HG02759 (cell line): ENCODE results near the gene IL15.

ENCODE experiments used
- ATAC-seq: cut with Tn5 transposase; IDR thresholded peaks from one replicate; pipeline ENCODE4 v1.9.1; 2021; ENCODE audit warnings: mild to moderate bottlenecking, moderate library complexity; ENCODE audit not compliant: unreplicated experiment

IL15 gene

DNA sequence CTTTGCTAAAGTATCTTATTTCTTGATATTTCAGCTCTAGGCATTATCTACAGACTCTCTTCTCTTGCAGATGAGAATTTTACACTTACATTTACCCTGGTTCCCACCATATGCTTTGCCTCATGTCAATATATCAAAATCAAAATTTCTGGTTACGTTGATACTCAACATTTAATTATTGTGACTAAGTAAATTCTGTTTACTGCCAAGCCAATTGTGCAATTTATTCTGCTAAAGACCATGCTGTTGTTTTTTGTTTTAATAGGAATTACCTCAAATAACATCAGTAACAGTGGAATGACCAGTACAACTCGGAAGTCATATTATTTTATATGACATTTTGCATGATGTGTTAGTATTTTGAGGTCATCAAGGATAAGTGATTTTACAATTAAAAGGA is 125.5 kb downstream of the IL15 start:
- ATAC-seq = no peak

DNA sequence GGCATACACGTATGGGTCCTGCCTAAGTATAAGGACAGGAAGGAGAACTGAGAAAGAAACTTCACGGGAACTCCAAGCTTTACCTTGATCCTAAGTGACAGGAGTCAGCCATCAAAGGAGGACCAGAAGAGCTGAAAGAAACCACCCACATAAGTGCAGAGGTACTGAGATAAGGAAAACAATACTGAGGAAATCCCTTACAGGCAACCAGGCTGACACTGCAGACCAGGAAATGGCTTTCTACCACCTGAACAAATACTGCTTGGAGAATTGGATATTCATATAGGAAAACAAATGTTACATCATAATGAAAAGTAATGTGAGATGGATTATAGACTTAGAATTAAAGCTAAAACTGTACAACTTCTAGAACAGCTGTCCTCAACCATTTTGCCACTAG is 127.0 kb downstream of the IL15 start:
- ATAC-seq = no peak

DNA sequence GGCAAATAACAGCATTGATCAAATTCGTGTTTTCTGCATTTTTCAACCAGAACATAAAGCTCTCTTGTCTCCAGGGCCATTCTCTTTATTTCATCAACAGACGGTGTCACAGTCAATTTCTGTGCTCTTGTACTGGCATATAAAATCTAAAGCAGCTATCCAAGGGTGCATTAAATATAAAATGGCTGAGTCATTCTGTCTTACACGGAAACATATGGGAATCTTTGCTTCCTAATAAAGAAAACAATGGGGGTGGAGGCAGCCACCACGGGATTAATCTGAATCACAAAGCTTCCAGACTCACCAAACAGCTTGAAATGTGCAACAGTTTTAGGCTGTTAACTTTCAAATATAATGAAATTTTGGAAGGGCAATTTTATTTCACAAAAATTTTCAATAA is 132.6 kb downstream of the IL15 start:
- no peak for ATAC-seq

DNA sequence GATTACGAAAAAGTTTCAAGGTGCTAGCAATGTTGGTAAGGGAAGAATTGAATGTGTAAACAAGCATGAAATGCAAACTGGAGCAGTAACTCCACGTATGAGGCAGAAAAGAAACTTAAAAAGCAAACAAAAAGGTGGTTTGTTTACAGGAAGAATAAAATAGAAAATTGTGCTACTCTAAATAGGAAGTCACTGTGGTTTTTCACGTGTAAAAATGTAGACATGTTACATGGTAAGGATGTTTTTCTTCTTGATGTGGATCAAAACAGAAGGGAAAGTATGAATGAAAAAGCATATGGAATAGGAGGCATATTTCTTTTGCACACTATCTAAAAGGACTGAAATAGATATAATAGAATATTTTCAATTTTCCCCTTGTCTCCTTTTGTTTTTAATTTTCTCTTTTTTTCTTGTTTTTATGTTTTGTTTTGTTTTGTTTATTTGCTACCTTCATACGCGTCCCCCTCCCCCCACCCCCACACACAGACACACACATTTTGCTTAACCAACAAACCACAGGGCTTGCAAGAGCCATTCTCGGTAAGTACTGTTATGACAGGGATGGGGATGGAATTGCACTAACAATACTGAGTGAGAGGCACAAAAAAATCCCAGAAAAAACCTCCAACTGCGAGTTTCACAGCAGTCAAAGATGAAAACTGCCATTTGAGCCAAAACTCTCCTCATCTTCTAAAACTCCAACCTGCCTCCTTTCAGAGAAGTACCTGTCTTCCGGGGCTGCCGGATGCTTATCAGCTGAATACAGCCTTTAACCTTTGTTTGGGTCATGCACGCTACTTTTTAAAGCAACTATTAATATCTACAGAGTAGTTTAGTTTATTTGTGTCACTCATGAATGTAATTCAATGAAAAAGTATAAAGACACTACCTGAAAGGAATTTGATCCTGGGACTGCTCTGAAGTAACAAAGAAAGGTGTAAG is 135.8 kb downstream of the IL15 start:
- peak; percentile 83 for ATAC-seq

DNA sequence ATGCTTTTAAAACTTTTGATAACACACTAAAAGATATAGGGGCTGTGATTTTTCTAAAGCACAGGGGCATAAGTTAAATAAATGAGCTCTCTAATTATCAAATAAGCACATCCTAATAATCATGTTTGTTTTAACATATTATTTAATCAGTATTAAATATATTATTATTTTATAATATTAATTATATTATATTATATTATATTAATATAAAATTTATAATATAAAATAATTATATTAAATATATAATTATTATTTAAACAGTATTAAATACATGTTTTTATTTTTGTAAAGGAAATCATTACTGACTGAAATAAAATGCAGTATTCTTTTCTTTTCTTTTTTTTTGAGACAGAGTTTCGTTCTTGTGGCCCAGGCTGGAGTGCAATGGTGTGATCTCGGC is 136.5 kb downstream of the IL15 start:
- no peak for ATAC-seq

DNA sequence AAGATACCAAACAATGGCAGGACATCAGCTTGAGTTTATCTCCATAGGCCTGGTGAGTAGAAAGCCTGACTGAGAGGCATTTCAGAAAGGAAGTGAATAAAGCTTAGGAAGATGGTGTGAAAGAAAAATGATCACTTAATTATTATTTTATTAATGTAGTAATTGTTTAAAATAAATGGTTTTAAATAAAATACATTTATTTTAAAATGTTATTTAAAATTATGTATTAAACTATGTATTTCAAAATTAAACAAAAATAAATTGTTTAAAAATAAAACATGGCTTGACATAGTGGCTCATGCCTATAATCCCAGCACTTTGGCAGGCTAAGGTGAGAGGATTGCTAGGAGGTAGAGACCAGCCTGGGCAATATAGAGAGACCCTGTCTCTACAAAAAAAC is 145.8 kb downstream of the IL15 start:
- no peak for ATAC-seq
